HG03103 (cell line): Measurements from ENCODE around the gene NMNAT2.

Experiments
- ATAC-seq: cut with Tn5 transposase; IDR thresholded peaks from one replicate; pipeline ENCODE4 v1.9.1; 2021; ENCODE audit warnings: low read depth; ENCODE audit not compliant: unreplicated experiment

The NMNAT2 gene

DNA sequence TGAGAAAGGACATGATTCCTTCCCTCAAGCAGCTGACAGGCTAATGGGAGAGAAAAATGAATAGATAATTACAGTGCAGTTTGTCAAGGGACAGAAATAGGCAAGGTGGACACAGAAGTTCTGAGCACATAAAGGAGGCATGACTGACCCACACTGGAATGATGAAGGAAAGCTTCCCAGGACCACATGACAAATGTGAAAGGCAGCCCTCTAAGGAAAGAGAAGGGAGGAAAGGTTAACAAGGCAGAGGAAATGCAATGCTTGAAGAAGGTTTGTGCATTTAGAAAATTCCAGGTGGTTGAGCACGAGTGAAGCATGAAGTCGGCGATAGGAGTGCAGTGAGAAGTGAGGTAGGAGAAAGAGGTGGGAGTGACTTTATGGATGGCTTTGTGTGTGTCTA is 194.7 kb downstream of the NMNAT2 start:
- ATAC-seq = no peak

DNA sequence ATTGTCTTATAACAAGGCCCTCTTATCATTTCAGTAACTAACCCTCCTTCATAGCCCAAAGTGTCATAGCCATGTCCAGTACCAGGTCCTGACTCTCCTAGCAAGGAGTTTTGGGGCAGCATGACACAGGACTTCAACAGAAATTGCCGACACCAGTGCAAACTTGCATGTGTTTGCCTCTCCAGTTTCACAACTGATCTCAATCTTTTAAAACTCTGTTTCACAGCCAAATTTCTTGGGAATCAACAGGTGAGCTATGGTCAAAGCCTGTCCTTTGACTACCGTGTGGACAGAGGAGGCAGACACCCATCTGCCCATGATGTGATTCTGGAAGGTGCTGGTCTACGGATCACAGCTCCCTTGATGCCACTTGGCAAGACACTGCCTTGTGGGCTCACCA is 195.3 kb downstream of the NMNAT2 start:
- ATAC-seq = no peak

DNA sequence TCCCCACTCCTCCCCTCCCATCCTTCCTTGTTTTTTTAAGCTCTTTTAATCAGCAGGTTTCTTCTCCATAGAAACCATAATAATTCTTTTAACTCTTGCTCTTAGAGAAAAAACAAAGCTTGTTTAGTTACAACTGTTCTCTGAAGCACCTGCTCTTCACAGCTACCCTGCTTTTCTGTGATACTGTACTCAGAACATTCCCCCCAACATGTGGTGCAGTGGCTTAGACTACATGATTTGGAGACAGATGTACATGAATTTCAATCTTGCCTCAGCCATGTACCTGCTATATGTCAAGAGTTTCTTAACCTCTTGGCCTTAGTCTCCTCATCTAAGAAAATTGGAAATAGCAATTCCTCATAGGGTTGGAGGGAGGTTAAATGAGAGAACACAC is 198.6 kb downstream of the NMNAT2 start:
- no peak for ATAC-seq

DNA sequence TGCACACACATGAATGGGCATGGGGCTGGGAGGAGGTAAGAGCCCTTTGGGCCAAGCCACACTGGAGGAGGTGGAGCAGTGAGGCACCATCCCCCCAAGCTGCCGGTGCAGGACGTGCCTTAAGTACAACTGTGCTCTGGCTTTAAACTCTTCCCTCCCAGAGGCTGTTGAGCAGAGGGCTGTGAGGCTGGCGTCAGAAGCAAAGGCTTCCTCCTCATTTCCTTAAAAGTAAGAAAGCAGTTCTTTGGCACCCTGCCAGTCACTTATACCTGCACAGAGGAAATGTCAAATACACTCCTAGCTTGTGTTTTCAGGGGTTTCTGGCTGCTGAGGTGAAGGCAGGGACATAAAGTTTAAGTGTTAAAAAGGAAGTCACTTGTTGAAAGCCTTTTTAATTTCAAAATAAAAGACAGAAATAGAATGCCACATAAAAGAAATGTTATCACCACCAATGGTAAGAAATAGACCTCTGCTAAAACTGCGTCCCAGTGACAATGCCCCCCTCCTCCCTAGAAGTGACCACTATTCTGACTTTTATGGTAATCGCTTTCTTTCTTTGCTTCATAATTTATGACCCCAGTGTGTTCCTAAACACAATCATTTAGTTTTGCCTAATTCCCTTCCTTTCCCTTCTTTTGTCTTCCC is 199.1 kb downstream of the NMNAT2 start:
- ATAC-seq = no peak

DNA sequence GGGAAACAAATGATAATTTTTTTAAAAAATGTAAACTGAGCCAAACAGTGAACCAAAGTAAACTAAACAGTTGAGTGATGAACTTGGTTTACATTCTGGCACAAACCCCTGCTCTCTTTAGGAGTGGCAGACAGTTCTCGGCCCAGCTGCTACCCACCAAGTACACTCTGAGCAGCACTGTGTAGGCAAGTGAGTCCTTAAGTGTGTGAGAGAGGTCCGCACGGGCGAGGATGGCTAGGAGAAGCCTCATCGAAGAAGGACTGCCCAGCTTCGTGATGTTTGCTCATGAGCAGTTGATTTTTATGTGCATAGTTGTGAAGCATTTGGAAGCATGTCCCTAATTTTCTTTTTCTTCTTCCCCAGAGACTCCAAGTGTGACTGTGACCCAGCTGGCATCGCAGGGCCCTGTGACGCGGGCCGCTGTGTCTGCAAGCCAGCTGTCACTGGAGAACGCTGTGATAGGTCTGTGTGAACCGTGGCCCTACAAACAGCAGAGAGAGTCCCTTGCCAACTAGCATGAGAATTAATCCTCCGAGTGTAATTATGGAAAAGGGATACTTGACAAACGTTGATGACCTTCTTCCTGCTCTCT is 200.1 kb downstream of the NMNAT2 start:
- no peak for ATAC-seq

DNA sequence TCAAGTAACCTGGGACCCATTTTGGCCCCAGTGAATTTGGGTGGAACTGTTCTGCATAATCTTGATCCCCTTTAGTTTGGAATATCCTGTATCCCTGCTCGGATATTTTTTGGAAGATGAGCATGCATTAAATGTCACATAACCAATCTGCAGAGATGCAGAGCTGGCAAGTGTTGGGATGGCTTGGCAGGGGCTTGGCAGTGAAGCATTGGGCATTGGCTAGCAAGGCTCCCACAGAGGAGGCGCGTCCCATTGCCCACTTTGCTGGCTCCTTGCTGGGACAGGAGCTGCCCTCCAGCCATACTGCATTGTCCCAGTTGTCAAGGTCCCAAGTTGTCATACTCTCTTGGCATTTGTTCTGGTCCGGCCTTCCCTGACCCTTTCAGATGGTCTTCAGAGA is 202.2 kb downstream of the NMNAT2 start:
- ATAC-seq = no peak

DNA sequence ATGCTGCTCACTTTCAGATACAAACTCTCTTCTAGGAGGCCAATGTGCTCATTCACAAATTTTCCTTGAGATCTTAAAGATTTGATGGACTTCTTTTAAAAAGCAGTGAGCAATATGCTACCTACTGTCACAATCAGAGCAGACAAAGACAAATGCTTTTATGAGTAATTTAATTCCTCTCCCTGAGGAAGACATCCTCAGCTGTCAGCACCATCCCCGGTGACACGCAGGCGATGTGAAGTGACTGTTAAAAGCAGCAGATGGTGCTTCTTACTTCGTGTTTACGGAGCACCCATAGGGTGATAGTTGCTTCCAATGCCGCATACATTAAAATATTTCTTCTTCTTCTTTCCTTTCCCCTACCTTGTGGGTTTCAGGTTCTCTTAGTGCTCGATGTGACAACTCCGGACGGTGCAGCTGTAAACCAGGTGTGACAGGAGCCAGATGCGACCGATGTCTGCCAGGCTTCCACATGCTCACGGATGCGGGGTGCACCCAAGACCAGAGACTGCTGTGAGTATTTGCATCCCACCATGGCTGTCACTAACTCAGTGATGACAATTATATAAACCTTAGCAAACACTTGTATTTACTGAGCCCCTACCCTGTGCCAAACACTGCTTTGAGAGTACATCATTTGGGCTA is 203.0 kb downstream of the NMNAT2 start:
- ATAC-seq = no peak

DNA sequence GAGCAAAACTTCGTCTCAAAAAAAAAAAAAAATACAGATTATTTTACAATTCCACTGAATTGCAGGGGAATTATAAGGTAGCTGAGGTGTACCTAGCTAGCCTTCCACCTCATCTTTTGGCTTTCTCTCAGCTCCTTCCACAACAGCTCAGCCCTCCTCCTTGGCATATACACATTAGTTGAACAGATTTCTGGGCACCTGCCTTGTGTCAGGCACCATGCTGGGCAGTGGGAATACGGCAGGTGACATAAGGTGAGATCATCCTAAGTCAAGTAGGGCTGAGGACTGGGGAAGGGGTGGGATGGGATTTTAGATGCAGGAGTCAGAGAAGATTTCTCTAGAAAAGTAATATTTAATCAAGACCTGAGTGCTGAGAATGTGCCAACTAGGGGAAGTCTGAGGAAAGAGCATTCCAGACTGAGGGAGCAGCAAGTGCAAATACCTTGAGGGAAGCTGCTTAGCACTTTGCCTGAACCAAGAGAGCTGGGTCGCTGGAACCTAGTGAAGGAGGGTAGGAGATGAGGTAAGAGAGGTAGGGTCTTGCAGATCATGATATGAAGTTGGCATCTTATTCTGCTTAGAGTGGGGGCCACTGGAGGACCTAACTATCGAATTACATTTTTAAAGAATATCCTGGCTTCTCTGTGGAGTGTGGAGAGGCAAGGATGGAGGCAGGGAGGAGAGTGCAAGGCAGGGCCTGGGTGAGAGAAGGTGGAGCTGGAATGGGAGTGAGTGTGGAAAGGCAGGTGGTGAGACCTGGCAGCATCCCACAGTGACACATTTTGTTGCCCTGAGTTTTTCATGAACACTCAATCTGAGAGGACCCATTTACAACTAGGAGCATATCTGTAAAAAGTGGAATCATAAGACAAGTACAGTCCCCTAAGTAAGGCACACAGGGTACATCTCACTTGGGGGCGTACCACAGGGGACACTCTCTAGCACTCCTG is 203.9 kb downstream of the NMNAT2 start:
- ATAC-seq = no peak

DNA sequence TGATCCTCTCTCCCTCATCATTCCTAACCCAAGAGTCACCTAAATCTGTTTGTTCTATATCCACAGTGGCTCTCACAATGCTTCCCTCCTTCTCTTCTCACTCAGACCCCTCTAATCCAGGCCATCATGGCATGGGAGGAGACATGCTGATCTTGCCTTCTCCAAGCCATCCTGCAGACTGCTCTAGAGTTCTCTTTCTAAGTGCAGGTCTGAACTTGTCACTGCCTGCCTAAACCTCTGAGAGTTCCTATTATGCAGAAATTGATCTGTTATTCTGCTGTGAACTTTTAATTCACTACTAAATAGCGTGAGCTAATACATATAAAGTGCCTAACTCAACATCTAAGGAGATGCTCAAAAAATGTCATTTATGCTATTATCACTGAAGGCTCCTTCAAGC is 205.3 kb downstream of the NMNAT2 start:
- no peak for ATAC-seq

DNA sequence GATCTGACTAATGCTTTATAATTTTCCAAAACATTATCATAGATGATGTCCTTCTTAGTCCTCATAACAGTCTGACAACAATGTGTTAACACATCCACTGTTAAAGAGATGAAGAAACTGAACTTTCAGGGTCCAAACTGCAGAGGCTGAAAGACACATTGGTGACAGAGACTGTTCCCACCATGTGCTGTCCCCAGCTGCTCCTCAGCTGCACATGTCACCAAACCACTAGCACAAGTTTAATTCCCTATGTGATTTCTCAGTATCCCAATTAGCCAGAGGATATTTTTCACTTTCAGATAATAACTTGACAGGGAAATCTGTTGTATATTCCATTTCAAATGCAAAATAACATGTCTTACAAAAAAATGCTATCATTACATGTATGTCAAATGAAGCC is 207.5 kb downstream of the NMNAT2 start:
- no peak for ATAC-seq

DNA sequence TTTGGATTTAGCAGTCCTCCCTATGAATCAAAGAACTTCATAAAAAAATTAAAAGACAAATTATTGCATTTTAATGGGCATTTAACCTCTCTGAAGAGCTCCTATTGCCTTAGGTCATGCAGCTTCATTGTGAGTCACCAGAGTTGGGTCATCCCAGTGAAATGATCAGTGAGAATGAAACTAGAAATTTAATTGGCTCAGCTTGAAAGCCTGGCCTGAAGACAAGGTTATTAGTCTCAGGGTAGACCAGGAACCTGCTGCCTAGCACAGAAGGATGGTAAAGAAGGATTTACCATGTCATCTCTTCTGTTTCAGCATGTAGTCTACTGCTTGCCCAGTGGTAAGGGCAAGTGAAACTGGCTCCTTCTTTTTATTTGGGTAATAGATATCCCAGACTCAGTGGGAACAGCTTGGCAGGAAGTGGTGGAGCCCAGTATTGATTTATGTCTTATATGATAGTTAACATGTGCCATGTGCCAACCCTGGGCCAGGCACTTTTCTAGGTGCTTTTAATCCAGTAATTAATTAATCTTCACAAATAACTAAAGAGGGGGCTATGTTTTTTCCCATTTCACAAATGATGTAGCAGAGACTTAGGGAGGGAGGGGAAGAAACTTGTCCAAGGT is 208.5 kb downstream of the NMNAT2 start:
- no peak for ATAC-seq

DNA sequence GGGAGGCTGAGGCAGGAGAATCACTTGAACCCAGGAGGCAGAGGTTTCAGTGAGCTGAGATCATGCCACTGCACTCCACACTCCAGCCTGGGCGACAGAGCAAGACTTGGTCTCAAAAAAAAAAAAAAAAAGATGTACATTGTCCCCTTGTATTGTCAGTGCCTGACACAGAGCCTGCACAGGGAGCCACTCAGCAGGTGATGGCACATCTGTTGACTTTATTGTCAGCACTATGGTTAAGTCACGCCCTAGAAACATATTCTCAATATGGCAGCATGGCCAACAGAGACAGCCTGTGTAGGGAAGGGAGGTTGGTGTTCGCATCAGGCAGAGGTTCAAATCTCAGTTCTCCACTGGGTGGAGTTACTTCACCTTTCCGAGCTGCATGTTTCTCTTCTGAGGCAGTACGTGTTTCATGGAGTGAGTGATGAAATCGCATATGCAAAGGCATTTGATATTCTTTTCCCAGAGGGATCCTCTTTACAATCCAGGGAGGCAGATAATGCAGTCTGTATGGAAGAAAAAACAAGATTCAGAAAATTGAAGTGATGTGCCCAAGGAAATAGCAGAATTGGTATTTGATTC is 211.6 kb downstream of the NMNAT2 start:
- ATAC-seq = no peak

DNA sequence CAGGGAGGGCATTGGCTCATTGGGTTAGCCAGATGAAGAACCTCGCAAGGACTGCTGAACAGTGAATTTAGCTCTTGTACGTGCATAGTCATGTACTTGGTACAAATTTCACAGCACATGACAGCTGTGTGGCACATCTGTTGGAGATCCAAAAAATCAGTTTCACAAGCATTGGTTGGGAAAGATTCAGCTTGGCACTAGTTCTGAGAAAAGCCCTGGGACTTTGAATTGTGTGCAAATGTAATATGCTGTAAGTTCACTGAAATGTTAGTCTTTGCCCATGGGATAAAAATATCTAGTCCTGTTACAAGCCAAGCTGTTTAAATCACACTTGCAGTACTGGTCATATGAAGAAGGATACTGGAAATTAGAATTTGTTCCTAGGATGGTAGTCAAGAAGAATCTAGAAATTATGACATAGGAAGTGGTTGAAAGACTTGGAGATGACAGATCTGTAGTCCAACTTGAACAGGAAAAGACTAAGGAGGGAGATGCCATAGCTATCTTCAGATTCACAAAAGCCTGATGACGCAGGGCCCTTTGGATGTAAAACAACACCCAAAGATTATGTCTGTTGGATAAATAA is 212.9 kb downstream of the NMNAT2 start:
- ATAC-seq = no peak

DNA sequence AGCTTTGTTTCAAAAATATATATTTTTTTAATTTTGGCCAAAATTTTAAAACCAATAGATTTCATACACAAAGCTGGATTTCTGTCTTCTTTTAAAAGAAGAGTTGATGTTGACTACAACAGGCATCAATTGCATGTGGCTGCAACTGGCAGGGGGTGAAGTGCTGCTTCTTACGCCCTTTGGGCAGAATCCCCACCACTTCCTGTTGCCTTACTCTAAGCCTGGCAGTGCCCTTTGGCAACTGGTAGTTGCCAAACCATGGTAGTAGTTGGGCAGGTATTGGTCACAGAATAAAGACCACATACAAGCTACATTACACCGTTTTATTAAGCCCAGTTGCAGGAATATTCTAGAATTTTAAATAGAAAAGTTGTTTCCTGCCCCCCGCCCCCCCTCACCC is 215.1 kb downstream of the NMNAT2 start:
- ATAC-seq = no peak

DNA sequence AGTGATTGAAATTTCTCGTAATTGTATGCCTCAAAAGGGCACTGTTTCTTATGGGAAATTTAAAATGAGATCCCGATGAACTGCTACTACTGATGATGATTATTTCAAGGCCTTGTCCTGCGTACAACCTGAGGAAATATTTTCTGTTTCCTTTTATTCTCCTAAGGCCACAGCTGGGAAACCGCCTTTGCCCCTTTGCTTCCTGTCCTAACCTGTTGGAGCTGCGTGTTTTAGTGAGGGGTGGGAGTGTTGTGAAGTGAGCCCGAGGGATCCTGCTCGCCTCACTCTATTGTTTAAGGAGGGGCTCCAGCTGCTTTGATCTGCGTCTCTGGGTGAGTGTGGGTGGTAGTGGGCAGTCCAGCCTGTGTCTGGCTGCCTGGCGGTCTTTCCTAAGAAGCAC is 217.7 kb downstream of the NMNAT2 start:
- ATAC-seq = no peak

DNA sequence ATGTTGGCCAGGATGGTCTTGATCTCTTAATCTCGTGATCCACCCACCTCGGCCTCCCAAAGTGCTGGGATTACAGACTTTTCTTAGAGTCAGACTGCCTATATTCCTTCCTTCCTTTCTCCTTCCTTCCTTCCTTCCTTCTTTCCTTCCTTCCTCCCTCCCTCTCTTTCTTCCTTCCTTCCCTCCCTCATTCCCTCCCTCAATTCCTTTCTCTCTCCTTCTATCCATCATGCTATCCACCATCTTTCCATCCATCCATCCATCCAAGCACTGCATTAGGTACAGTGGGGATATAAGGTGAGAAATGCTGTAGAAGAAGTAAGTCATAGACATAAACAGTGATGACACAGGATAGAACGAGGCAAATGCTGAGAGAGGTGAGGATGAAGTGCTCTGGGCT is 218.9 kb downstream of the NMNAT2 start:
- no peak for ATAC-seq

DNA sequence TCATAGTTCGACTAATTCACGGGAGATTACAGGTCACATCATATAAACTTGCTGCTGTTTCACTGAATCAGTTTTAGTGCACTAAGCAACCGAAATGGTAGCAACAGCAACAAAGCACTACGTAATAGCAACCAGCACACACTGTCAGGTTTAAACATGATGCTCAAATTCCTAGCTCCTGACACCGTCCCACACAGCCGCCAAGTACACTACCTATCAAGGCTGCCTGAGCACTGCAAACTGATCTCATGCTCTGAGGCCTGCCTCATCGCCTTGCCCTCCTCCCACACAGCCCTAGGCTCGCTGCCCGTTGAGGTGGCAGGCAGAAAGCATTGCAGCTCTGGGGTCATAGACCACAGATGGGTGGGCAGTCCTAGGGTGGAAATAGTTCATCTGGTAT is 219.7 kb downstream of the NMNAT2 start:
- ATAC-seq = no peak
